NCI-H226 (cell line): ENCODE results near the gene RIC8A.
"Not testable (repeated sequence)": the region's sequence is repeated elsewhere in the genome, so short reads cannot be mapped to it uniquely, and the experiment has no call there.

ENCODE experiments used
- DNase-seq: peaks from one replicate; pipeline ENCODE4 v3.0.0-alpha.2; 2015

The RIC8A gene

GRCh38 chr11:207208-207862, at the start of gene RIC8A, which contains the start of gene BET1L:
Gene RIC8A (plus strand): TSS chr11:207708. CDS start chr11:208855, 1,147 bp downstream.
Gene BET1L (minus strand): TSS chr11:207399. CDS start chr11:207321, 78 bp downstream.
- peak; percentile 99 for DNase-seq

DNA sequence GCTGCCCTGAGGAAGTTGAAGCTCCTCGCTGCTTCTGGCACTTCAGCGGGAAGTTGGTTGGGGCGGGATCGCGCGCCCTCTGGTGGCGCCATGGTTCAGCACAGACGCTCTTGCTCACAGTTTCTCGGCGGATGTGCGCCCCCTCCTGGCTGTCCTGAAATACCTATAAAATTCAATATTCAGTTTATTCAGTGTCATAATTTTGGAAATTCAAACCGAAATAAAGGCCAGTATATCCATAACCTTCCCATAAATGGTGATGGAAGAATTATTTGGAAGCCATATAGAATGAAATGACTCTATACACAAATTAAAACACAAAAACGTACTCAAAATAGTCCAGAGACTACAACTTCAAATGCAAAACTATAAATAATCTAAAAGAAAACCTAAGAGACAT, 27.3 kb upstream of the RIC8A start:
- not testable (repeated sequence) for DNase-seq

DNA sequence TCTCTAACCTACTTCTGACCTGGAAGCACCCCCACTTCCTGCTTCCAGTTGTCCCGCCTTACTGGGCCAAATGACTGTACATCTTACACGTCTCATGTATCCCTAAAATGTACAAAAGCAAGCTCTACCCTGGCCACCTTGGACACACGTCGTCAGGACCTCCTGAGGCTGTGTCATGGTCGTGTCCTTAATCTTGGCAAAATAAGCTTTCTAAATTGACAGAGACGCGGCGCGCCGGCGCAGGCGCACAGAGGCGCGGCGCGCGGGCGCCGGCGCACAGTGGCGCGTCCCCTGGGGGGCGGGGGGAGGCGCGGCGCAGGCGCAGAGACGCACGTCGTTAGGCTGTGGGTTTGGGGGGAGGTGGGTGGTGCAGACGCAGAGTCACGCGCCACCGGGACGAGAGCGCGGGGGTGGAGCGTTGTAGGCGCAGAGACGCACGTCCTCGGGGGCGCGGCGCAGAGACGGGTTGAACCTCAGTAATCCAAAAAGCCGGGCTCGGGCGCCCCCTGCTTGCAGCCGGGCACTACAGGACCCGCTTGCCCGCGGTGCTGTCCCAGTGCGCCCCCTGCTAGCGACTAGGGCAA, 18.2 kb upstream of the RIC8A start:
- not testable (repeated sequence) for DNase-seq

GRCh38 chr11:189843-190311, 17.6 kb upstream of the RIC8A start:
- DNase-seq: not testable (repeated sequence)

DNA sequence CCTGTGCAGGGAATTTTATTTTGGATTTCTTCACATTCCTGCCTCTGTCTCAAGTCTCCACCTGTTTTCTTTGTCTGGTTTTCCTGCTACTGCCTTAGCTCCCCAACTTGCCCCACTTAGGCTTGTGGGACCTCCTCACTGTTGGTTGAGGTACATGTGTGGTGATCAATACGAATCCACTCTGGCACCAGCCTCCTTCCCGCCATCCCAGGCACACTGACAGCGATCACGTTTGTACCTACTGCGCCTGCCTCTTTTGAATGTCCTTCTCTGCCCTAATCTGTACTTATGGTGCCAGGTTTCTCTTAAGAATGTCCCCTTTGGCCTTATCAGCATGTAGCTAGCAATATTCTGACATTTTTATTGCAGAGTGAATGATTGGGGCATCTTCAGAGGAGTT, 17.0 kb upstream of the RIC8A start:
- DNase-seq: not testable (repeated sequence)

- DNase-seq: not testable (repeated sequence)
Measured at GRCh38 chr11:191490-192478, 15.7 kb upstream of the RIC8A start.

DNA sequence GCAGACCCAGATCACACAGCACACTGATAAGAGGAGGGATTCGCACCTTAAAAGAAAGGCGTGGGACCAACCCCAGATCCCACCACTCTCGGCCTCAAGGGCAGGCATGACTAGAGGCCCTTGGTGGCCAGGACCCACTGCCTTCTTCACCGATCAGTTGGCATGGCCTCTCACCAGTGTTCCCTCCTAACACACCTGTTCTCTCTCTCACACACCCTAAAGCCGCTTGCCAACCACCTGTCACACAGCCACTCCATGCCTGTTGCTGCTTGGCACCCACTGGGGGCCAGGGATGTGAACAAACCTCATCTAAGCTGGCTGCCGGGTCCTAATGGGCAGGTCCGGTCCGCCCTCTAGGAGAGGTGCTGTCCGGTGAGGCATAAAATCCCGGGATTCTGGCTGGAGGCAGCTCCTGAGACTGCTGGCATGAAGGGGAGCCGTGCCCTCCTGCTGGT, 14.8 kb upstream of the RIC8A start, which contains the start of gene SCGB1C1:
TSS of gene SCGB1C1 (plus strand) at position 405 of the 455 bp plus-strand sequence. CDS start at position 427, 22 bp downstream.
- DNase-seq: not testable (repeated sequence)

GRCh38 chr11:193481-193880, 14.0 kb upstream of the RIC8A start:
- DNase-seq: not testable (repeated sequence)

GRCh38 chr11:196786-197731, 10.4 kb upstream of the RIC8A start:
- no peak for DNase-seq

DNA sequence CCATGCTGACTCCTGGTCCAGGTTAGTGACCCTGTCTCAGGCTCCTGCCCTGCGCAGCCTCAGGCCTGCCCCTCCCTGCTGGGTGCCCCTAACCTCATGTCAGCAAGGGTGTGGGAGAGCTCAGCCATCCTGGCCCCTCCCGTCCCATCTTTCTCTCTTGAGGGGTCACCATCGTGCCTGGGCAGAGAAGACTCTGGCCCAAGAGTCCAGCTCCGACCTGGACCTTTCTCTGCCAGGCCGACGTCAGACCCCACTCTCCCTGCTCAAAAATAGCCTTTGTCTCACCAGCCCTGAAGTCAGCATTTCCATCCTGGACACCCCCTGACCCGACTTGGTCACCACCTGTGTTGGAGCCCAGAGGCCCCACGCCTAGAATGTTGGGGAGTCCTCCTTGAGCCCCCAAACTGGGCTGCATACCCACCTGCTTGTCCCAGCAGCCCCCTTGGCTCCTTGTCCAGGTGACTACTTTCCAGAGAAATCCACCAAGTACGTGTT, 9.7 kb upstream of the RIC8A start:
- no peak for DNase-seq

- DNase-seq: no peak
Measured at GRCh38 chr11:198236-198806, 9.2 kb upstream of the RIC8A start.

DNA sequence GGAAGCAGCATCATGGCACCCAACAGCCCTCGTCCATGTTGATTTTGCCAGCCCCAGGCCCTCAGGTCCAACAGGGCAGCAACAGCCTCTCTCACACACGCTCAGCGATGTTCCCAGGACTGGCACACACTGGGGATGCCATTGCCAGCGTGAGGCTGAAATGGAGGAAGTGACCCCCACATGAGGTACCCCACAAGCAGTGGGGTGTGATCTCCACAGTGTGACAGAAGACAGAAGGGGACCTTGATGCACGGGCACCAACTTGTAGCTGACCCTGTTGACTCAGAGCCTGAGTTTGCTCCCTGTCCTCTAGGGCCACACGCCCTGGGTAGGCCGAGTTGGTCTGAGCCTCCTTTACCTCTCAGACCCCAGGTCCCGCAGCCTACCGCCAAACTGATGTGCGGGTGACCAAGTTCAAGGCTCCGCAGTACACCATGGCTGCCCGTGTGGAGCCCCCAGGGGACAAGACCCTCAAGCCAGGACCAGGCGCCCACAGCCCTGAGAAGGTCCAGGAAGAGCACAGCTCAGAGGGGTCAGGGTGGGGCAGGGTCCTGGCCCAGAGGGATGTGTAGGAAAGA, 8.4 kb upstream of the RIC8A start:
- DNase-seq: no peak

DNA sequence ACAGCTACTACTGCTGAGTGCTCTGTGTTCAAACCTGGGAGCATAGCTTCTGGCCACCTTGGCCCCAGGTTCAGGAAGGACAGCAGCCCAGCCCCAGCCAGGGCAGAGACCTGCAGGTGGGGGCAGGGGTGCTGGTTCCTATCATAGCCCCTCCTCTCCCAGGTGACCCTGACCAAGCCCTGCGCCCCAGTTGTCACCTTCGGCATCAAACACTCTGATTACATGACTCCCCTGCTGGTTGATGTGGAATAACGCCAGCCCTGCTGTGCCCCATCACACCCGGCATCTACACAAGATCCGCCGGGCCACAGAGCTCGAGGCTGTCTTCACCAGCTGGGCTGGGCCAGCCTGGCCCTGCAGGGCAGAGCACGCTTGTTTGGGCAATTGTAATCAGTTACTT, 7.7 kb upstream of the RIC8A start:
- no peak for DNase-seq

GRCh38 chr11:200224-201003, 7.1 kb upstream of the RIC8A start:
- DNase-seq: no peak

- DNase-seq: no peak
Measured at GRCh38 chr11:201966-202365, 5.5 kb upstream of the RIC8A start.

GRCh38 chr11:202490-202889, 5.0 kb upstream of the RIC8A start:
- no peak for DNase-seq

GRCh38 chr11:203056-203944, 4.2 kb upstream of the RIC8A start:
- no peak for DNase-seq

DNA sequence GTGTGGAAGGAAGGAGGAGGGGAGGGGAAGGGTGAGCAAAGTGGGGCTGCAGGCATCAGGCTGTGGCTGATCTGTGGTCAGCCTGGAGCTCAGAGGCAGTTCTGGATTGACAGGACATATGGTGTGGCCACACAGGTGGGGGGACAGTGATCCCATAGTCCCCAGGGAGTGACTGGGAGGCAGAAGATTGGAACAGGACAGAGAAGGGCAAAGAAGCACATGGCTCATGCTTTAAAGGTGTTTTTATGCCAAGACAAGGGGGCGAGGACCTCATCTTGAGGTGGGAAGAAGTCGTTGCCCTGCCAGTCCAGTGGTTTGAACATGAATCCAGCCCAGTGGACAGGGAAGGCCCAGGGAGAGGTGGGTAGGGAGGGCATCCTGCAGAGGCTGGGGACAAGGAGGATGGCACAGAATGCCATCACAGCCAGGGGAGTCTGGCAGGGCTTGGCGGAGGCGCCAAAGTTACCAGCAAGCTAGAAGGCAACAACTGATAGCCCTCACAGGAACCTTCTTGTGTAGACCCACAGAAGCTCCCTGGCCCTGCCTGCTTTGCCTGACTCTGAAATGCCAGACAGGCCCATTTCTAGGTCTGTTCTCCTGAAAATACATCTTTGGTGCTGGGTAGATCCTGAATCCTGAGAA, 3.4 kb upstream of the RIC8A start:
- DNase-seq: no peak
